Measurements from ENCODE around the gene PLXDC2.
"Not testable (repeated sequence)": the region's sequence is repeated elsewhere in the genome, so short reads cannot be mapped to it uniquely, and the experiment has no call there.

Gene PLXDC2

GRCh38 chr10:20207653-20208052 is 391.4 kb downstream of the PLXDC2 start:
- no peak for DNase-seq (ENCODE audit: extremely low read depth, low read depth)
- TF ChIP-seq CTCF (IDR thresholded peaks at IDR 0.05; ENCODE audit: low read depth, low read length, missing control alignments): no peak
- H3K4me3 ChIP-seq (replicated peaks; ENCODE audit: low read depth, low read length): no peak overlapping the region

- DNase-seq (ENCODE audit: extremely low read depth, low read depth); H3K4me3 ChIP-seq (replicated peaks; ENCODE audit: low read depth, low read length): not testable (repeated sequence)
These were observed 392.9 kb downstream of the PLXDC2 start for GRCh38 chr10:20209098-20209497.

GRCh38 chr10:20215547-20216152 is 399.4 kb downstream of the PLXDC2 start:
- DNase-seq (ENCODE audit: extremely low read depth, low read depth): no peak
- H3K4me3 ChIP-seq (replicated peaks; ENCODE audit: low read depth, low read length): no peak overlapping the region
- TF ChIP-seq CTCF (IDR thresholded peaks at IDR 0.05; ENCODE audit: low read depth, low read length, missing control alignments): no peak

- DNase-seq (ENCODE audit: extremely low read depth, low read depth): no peak
- H3K4me3 ChIP-seq (replicated peaks; ENCODE audit: low read depth, low read length): no peak overlapping the region
- no peak for TF ChIP-seq CTCF (IDR thresholded peaks at IDR 0.05; ENCODE audit: low read depth, low read length, missing control alignments)
These were observed 405.1 kb downstream of the PLXDC2 start for GRCh38 chr10:20221356-20221755.

- H3K4me3 ChIP-seq (replicated peaks; ENCODE audit: low read depth, low read length): no peak overlapping the region
- TF ChIP-seq CTCF (IDR thresholded peaks at IDR 0.05; ENCODE audit: low read depth, low read length, missing control alignments): no peak
- DNase-seq (ENCODE audit: extremely low read depth, low read depth): no peak
These were observed 412.5 kb downstream of the PLXDC2 start for GRCh38 chr10:20228729-20229128.

GRCh38 chr10:20232079-20232705 is 416.0 kb downstream of the PLXDC2 start:
- no peak for TF ChIP-seq CTCF (IDR thresholded peaks at IDR 0.05; ENCODE audit: low read depth, low read length, missing control alignments)
- no peak for DNase-seq (ENCODE audit: extremely low read depth, low read depth)
- no peak overlapping the region for H3K4me3 ChIP-seq (replicated peaks; ENCODE audit: low read depth, low read length)

- H3K4me3 ChIP-seq (replicated peaks; ENCODE audit: low read depth, low read length): no peak overlapping the region
- no peak for TF ChIP-seq CTCF (IDR thresholded peaks at IDR 0.05; ENCODE audit: low read depth, low read length, missing control alignments)
- no peak for DNase-seq (ENCODE audit: extremely low read depth, low read depth)
These were observed 417.2 kb downstream of the PLXDC2 start for GRCh38 chr10:20233423-20233822.

Measured in HFF-Myc (cell line).